Mucosa of stomach (tissue), 1 donor: Measurements from ENCODE around the gene VCL.
"Not testable (repeated sequence)": the region's sequence is repeated elsewhere in the genome, so short reads cannot be mapped to it uniquely, and the experiment has no call there.

Experiments used
- H3K27me3 ChIP-seq: one replicate; pipeline ENCODE4 v1.7.0; 2013; ENCODE audit warnings: mild to moderate bottlenecking, low read length; ENCODE audit not compliant: control insufficient read depth, insufficient read depth
- H3K36me3 ChIP-seq: one replicate; pipeline ENCODE4 v1.7.0; 2013; ENCODE audit warnings: low read length; ENCODE audit not compliant: control insufficient read depth, insufficient read depth
- H3K4me1 ChIP-seq: one replicate; pipeline ENCODE4 v1.7.0; 2013; ENCODE audit warnings: mild to moderate bottlenecking, low read length; ENCODE audit not compliant: control insufficient read depth, insufficient read depth
- H3K4me3 ChIP-seq: one replicate; pipeline ENCODE4 v1.7.0; 2013; ENCODE audit warnings: low read length
- H3K9ac ChIP-seq: one replicate; pipeline ENCODE4 v1.7.0; 2013; ENCODE audit warnings: mild to moderate bottlenecking, low read length, moderate library complexity
- H3K9me3 ChIP-seq: one replicate; pipeline ENCODE4 v1.7.0; 2013; ENCODE audit warnings: mild to moderate bottlenecking, low read length, moderate library complexity; ENCODE audit not compliant: control insufficient read depth
- donor health status: Pancreatic carcinoma.

Gene VCL

DNA sequence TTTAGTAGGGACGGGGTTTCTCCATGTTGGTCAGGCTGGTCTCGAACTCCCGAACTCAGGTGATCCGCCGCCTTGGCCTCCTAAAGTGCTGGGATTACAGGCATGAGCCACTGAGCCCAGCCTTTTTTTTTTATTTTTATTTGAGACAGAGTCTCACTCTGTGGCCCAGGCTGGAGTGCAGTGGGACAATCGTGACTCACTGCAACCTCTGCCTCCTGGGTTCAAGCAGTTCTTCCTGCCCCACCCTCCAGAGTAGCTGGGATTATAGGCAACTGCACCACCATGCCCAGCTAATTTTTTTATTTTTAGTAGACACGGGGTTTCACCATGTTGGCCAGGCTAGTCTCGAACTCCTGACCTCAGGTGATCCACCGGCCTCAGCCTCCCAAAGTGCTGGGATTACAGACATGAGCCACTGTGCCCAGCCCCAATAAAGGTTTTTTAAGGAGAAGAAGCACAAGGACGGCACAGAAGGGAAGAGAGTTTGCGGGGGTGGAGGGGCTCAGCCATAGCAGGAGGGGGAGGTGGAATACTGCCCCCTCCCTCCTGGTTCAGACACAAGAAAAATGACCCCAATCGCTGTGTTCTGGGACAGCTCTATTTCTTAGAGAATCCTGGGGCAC is 32.5 kb upstream of the VCL start:
- H3K27me3 ChIP-seq, H3K36me3 ChIP-seq, H3K4me3 ChIP-seq, H3K9me3 ChIP-seq: not testable (repeated sequence)
- H3K4me1 ChIP-seq: peaks cover 18% of the 10 kb centered on the region
- peak overlapping the region; percentile 56 for H3K9ac ChIP-seq

DNA sequence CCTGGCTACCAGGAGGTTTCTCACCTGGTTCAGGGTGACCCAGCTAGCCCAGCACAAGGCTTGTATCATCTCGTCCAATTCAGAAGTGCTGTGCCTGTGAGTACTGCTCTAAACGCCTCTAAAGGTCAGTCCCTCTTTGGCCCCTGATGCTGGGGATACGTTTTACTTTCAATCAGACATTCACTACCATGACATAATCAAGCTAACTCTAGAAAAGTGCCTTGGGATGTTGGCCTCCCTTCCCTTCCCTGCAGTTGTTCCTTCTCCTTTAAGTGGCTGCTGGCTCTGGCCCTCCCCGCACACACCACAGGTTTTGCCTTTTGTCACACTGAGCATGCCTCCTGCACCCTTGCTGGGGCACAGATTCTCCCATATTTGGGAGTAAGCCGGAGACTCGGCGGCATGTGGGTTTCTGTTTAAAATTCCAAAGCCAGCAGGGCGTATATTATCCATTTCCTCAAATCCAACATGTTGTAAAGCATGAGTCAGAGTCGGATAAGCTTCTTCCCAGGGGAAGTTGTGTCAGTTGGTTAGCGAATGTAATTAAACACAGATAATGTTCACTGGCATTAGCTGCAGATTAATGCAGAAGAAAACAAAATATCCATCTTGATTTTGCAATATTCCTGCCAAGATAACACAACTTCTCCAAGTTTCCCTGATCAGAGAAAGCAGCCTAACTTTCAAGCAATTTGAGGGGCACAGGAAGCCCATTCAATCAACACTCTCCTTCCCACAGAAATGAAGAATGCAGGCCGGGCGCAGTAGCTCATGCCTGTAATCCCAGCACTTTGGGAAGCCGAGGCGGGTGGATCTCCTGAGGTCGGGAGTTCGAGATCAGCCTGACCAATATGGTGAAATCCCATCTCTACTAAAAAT is 31.8 kb upstream of the VCL start:
- Histone ChIP-seq H3K9me3 (no peaks in the 10 kb centered on the region), H3K4me3 (peak overlapping the region; percentile 42), H3K4me1 (peaks cover 18% of the 10 kb centered on the region), H3K27me3 (no peaks in the 10 kb centered on the region), H3K9ac (peak overlapping the region; percentile 56), H3K36me3 (no peaks in the 10 kb centered on the region)

DNA sequence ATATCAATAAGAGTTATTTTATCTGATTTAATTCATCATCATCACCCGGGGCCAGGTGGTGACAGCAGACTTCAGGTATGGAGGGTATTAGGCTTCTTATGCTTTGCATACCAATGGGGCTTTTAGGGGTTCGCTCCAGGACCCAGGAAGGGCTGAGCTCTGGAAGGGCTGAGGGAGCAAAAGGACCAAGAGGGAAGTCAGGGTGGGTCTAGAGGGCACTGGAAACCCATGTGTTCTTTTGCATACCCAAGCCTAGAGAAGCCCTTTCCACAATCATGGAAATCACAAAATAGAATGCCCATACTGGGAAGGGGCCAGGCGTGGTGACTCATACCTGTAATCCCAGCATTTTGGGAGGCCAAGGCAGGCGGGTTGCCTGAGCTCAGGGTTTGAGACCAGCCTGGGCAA is 30.9 kb upstream of the VCL start:
- Histone ChIP-seq H3K9ac (no peak overlapping the region), H3K9me3 (no peaks in the 10 kb centered on the region), H3K36me3 (no peaks in the 10 kb centered on the region), H3K4me1 (peaks cover 18% of the 10 kb centered on the region), H3K4me3 (no peak overlapping the region), H3K27me3 (no peaks in the 10 kb centered on the region)

DNA sequence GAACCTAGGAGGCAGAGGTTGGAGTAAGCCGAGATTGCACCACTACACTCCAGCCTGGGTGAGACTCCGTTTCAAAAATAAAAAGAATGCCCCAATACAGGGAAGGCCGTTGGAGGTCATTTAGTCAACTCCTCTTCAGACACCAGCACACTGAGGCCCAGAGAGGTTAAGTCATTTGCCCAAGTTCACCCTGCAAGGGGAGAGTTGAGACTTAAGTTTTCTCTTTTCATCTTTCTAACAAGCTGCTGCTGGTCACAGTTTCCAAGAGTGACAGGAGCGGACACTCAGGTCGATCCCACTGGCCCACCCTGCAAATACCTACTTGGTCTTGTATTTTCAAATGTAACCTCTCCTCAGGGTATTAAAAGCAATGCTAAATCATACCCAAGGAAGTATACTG is 30.4 kb upstream of the VCL start:
- Histone ChIP-seq H3K9me3 (no peaks in the 10 kb centered on the region), H3K9ac (no peak overlapping the region), H3K27me3 (no peaks in the 10 kb centered on the region), H3K36me3 (no peaks in the 10 kb centered on the region), H3K4me1 (peaks cover 18% of the 10 kb centered on the region), H3K4me3 (no peak overlapping the region)

DNA sequence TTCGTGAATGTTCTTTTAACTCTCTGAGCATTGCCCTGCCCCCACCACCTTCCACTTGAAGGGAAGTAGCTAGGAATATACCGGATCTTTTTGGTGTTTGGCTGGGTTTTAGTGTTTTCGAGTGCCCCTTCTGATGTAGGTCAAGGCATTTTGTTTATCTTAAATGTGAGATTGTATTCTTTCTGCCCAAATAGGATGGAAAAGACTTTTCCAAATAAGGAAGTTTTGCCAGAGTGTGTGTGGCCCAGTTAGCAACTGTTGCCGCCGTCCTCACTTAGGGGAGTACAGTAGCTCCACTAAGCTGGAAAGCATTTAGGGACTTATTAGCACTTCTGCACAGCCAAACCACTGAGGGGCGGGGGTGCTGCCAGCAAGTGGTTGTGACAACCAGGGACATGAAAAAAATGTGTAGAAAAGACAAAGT is 29.8 kb upstream of the VCL start:
- no peaks in the 10 kb centered on the region for H3K9me3 ChIP-seq
- no peak overlapping the region for H3K9ac ChIP-seq
- no peak overlapping the region for H3K4me3 ChIP-seq
- H3K4me1 ChIP-seq: peaks cover 18% of the 10 kb centered on the region
- H3K36me3 ChIP-seq: no peaks in the 10 kb centered on the region
- H3K27me3 ChIP-seq: no peaks in the 10 kb centered on the region

DNA sequence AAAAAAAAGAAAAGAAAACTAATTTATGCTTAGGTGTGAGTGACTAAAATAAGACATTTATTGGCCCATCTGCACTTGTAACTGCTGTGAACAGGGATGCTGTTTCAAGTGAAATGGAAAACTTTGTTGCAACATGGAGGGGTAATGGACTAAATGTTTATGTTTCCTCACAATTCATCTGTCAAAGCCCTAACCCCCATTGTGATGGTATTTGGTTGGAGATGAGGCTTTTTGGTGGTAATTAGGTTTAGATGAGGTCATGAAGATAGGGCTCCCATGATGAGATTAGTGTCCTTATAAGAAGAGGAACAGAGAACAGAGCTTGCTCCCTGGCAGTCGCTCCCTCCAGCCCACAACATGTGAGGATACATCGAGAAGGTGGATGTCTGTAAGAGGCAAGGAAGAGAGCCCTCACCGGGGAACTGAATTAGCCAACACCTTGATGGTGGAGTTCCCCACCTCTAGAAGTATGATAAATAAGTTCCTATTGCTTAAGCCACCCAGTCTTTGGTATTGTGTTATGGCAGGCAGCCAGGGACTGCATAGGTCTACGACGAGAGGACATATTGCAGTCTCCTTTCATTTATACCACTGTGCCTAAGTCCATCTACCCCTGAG is 28.6 kb upstream of the VCL start:
- Histone ChIP-seq H3K9ac (no peak overlapping the region), H3K9me3 (no peaks in the 10 kb centered on the region), H3K4me1 (peaks cover 18% of the 10 kb centered on the region), H3K36me3 (no peaks in the 10 kb centered on the region), H3K27me3 (no peaks in the 10 kb centered on the region), H3K4me3 (no peak overlapping the region)

DNA sequence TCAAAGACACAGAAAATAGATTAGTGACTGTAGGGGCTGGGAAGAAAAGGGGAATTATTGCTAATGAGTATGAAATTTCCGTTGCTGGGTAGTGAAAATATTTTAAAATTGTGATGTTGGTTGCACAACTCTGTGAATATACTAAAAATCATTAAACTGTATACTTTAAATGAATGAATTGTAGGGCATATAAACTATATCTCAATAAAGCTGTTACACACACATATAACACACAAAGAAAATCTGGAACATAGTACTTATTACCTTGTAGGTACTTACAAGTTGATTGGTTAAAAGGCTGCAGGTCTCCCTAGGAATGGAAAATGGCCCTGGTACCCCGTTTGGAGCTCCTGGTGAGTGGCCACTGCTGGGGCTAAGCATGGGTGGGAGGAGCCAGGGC is 27.1 kb upstream of the VCL start:
- Histone ChIP-seq H3K9me3 (no peaks in the 10 kb centered on the region), H3K4me3 (no peak overlapping the region), H3K27me3 (no peaks in the 10 kb centered on the region), H3K4me1 (peaks cover 13% of the 10 kb centered on the region), H3K9ac (no peak overlapping the region), H3K36me3 (no peaks in the 10 kb centered on the region)

DNA sequence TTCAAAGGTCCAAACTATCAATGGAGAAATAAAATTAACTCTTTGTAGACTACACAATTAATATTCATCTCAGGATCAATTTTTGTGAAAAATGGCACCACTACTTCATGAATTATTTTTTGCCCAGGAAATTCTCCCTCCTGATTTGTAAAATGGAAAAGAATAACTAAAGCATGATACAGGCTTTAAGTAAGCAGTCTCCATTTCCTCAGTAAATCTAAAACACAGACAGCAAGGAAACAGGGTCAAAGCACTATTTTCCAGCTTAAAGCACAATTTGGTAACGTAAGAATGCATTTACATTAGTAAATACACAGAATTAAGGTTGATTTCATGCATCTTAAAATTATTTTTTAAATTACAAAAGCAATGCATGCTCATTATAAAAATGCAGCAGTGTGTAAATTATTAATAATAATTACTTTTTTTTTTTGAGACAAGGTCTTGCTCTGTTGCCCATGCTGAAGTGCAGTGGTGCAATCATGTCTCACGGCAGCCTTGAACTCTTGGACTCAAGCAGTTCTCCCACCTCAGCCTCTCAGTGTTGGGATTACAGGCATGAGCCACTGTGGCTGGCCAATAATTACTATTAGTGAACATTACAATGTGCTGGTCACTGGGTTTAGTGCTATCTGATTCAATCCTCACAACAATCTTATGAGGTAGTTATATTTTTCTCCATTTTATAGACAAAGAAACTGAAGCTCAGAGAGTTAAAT is 26.1 kb upstream of the VCL start:
- Histone ChIP-seq H3K27me3 (no peaks in the 10 kb centered on the region), H3K4me1 (peaks cover 4% of the 10 kb centered on the region), H3K36me3 (no peaks in the 10 kb centered on the region), H3K4me3 (no peak overlapping the region), H3K9me3 (no peaks in the 10 kb centered on the region), H3K9ac (no peak overlapping the region)

DNA sequence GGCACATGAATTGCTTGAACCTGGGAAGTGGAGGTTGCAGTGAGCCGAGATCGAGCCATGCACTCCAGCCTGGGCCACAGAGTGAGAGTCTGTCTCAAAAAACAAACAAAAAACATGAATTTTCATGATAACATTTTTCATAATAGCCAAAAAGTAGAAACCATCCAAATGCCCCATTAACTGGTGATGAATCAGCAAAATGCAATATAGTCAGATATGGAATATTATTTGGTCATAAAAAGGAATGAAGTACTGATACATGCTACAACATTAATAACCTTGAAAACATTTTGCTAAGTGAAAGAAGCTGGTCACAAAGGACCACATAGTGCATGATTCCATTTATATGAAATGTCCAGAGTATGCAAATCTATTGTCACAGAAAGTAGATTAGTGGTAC is 24.5 kb upstream of the VCL start:
- no peaks in the 10 kb centered on the region for H3K27me3 ChIP-seq
- H3K4me3 ChIP-seq: no peak overlapping the region
- no peaks in the 10 kb centered on the region for H3K9me3 ChIP-seq
- H3K9ac ChIP-seq: no peak overlapping the region
- peaks cover 4% of the 10 kb centered on the region for H3K4me1 ChIP-seq
- H3K36me3 ChIP-seq: no peaks in the 10 kb centered on the region

DNA sequence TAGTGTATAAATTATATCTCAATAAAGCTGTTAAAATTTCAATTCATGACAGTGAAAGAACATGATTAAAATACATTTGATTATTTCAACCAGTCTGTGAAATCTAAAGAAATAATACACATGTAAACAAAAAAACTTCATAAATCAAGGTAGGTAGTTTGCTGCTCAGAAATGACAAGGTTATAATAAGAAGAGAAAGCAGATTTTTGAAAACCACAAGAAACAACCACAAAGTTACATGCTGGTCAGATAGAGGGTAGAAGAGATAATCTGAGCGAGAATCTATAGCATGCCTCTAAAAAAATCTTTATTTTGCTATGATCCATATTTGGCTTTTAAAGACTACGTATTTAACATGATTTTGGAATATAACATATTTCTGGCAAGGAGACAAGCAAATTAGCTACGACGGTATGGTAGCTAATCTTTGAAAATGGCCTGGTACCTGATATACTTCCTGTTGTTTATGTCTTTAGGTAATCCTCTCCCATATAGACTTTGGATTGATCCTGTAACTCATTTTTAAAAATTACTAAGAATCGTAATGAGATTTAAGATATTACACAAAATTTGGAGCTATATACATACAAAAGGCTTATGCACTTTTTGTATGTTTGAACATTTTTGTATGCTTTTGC is 23.5 kb upstream of the VCL start:
- no peak overlapping the region for H3K9ac ChIP-seq
- H3K4me3 ChIP-seq: no peak overlapping the region
- peaks cover 4% of the 10 kb centered on the region for H3K4me1 ChIP-seq
- no peaks in the 10 kb centered on the region for H3K27me3 ChIP-seq
- no peaks in the 10 kb centered on the region for H3K36me3 ChIP-seq
- H3K9me3 ChIP-seq: no peaks in the 10 kb centered on the region

DNA sequence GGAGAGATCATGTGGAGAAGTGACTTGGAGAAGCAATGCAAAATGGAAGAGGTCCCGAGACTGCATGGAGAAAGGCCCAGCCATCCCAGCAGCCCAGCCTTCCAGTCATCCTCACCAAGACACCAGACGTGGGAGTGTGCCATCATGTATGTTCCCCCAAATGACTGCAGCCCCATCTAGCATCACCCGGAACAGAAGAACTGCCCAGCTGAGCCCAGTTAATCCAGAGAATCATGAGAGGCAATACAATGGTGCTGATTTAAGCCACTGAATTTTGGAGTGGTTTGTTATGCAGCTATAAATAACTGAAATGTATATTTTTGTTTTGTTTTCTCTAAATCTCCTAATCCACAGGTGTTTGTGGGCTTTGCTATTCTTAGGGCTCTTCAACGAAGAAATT is 22.5 kb upstream of the VCL start:
- Histone ChIP-seq H3K27me3 (no peaks in the 10 kb centered on the region), H3K4me1 (peaks cover 4% of the 10 kb centered on the region), H3K9me3 (no peaks in the 10 kb centered on the region), H3K9ac (no peak overlapping the region), H3K4me3 (no peak overlapping the region), H3K36me3 (no peaks in the 10 kb centered on the region)
